Choroid plexus epithelial cell (primary cell): ENCODE results near the gene SRGAP3.

Experiments used
- DNase-seq: peaks from one replicate; pipeline ENCODE4 v3.0.0-alpha.2; 2010; ENCODE audit warnings: low read depth
- H3K4me3 ChIP-seq: 2 replicates; pipeline ENCODE4 v1.5.1; 2011; ENCODE audit warnings: low read depth, mild to moderate bottlenecking, control low read depth, low read length, moderate library complexity
- TF ChIP-seq, protein P1 (sequence below): conservative IDR thresholded peaks from 2 replicates; pipeline ENCODE4 v1.5.1; 2011; ENCODE audit warnings: low read depth, mild to moderate bottlenecking, control low read depth, inconsistent platforms, low read length, moderate library complexity

SRGAP3 gene

DNA sequence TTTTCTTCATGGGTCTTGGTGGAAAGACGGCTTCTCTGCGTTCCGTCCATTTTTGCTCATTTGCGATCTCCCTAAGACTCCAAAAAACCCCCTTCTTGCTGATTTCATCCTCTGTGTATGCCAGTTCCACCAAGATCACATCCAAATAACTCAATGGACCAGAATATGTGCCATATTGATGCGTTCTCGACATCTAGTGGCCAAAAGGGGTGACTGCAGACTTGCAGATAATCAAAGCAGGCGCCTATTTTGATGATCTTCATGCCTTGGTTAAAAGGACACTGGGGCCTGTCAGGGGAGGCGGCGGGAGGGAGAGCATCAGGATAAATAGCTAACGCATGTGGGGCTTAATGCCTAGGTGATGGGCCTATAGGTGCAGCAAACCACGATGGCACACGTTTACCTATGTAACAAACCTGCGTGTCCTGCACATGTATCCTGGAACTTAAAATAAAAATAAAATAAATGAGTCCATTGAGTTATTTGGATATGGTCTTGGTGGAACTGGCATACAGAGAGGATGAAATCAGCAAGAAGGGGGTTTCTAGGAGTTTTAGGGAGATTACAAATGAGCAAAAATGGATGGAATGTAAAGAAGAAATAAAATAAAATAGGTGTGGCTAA is 182.0 kb downstream of the SRGAP3 start:
- no peak overlapping the region for H3K4me3 ChIP-seq
- TF ChIP-seq, protein P1, sequence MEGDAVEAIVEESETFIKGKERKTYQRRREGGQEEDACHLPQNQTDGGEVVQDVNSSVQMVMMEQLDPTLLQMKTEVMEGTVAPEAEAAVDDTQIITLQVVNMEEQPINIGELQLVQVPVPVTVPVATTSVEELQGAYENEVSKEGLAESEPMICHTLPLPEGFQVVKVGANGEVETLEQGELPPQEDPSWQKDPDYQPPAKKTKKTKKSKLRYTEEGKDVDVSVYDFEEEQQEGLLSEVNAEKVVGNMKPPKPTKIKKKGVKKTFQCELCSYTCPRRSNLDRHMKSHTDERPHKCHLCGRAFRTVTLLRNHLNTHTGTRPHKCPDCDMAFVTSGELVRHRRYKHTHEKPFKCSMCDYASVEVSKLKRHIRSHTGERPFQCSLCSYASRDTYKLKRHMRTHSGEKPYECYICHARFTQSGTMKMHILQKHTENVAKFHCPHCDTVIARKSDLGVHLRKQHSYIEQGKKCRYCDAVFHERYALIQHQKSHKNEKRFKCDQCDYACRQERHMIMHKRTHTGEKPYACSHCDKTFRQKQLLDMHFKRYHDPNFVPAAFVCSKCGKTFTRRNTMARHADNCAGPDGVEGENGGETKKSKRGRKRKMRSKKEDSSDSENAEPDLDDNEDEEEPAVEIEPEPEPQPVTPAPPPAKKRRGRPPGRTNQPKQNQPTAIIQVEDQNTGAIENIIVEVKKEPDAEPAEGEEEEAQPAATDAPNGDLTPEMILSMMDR = peak; percentile 98
- peak; percentile 86 for DNase-seq

DNA sequence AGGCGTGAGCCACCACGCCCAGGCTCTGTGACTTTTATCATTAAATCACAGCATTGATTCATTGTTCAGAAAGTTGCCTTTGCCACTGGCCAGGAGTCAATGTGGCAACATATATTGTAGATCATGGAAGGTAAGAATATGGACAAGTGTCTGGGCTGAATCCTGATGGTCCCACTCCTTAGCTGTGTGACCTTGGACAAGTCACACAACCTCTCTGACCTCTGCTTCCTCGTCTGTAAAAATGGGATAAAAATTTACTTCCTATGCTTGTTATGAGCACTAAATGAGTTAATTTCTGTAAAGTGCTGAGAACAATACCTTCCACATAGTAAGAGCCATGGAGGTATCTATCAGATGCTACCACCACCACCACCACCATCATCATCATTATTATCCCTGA is 182.7 kb downstream of the SRGAP3 start:
- TF ChIP-seq, protein P1 = no peak
- no peak for DNase-seq
- H3K4me3 ChIP-seq = no peak overlapping the region

DNA sequence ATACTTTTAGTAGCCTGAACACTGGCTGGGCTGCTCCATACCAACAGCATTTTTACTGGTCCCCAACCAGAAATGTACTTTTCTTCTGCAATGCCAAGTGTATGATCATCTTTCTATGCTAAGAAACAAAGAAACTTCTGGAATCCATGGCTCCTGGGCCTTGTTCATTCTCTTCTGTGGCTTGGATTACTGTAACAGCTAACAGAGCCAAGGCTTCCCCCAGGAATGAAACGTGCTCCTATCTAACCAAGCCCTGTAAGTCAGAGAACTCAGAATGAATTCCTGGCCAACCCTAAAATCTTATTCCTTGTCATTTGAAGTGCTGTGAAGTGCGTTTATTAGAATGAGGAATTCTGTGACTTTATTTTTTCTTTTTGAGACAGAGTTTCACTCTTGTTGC is 183.3 kb downstream of the SRGAP3 start:
- TF ChIP-seq, protein P1 = no peak
- no peak for DNase-seq
- no peak overlapping the region for H3K4me3 ChIP-seq

DNA sequence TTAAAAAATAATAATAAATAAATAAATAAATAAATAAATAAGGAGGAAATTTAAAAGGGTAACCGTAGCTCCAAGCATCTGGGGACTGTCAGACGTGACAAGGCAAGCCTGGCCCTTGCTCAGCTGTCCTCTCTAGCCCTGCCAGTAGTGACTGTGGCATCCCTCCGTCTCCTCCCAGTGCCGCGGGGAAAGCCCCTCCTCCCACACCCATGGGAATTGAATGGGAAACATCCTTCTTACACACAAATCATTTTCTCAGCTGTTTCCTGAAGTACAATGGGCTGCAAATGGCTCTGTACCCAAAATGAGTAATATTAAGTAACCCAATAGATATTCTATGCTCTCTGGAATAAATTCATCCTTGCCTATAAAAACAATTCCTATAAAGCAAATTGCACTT is 184.6 kb downstream of the SRGAP3 start:
- DNase-seq = no peak
- TF ChIP-seq, protein P1 = no peak
- no peak overlapping the region for H3K4me3 ChIP-seq

DNA sequence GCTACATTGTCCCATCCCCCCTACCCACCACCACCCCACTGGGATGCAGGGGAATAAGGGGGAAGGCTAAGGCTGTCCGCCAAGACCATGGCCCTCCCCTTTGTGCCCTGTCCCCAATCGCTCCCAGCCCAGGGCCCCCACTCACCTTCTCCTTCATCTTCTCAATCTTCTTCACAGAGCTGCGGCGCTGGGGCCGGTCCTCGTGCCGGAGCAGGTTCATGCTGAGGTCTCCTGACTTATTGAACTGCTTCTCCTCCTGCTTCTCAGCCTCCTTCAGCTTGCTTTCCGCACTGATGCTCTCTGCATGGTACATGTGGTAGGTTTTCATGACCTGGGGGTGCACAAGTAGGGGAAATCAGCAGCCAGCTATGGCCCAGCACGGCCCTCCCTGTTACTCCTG is 185.2 kb downstream of the SRGAP3 start:
- TF ChIP-seq, protein P1 = no peak
- H3K4me3 ChIP-seq = no peak overlapping the region
- DNase-seq = no peak

DNA sequence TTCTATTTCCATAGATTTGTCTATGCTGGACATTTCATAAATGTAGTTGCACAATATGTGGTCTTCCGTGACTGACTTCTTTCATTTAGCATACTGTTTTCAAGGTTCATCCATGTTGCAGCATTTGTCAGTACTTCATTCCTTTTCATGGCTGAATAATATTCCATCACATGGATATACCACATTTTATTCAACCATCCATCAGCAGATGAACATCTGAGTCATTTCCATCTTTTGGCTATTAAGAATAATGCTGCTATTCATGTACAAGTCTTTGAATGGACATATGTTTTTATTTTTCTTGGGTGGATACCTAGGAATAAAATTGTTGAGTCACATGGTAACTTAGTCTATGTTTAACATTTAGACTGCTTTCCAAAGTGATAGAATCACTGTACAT is 186.9 kb downstream of the SRGAP3 start:
- DNase-seq = no peak
- TF ChIP-seq, protein P1 = no peak
- no peak overlapping the region for H3K4me3 ChIP-seq

DNA sequence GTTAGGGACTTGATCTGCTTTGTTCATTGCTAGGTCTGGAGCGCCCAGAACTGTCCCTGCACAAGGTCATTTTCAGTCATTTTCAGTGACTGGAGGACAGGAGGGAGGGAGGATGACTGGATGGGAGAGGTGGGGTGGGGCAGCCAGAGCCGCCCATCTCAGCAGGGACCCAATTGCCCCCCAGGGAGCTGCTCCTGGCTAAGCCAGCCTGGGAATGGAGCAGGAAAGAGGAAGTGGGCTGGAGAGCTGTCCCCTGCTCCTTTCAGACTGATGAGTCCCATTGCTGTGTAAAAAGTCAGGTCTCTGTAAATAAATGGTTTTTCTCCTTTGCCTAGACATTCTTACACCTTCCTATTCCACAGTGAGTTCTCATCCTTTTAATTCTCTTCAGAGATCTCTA is 187.8 kb downstream of the SRGAP3 start:
- TF ChIP-seq, protein P1 = no peak
- DNase-seq = no peak
- H3K4me3 ChIP-seq = no peak overlapping the region
